ENCODE data around the gene KCNE4.

KCNE4 gene

GRCh38 chr2:223041527-223042109 lies 10.4 kb upstream of the KCNE4 start:
- peak; percentile 88 for DNase-seq (ENCODE audit: low read depth)

DNA sequence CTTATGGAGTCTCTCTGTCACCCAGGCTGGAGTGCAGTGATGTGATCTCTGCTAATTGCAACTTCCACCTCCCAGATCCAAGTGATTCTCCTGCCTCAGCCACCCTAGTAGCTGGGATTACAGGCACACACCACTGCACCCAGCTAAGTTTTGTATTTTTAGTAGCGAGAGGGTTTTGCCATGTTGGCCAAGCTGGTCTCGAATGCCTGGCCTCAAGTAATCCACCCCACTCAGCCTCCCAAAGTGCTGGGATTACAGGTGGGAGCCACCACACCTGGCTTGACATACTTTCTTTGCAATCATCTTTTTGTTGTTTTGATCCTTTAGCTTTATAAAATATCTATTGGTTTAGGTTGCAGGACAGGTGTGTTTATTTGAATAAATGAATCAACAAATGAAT lies 9.7 kb upstream of the KCNE4 start:
- DNase-seq (ENCODE audit: low read depth) = no peak

DNA sequence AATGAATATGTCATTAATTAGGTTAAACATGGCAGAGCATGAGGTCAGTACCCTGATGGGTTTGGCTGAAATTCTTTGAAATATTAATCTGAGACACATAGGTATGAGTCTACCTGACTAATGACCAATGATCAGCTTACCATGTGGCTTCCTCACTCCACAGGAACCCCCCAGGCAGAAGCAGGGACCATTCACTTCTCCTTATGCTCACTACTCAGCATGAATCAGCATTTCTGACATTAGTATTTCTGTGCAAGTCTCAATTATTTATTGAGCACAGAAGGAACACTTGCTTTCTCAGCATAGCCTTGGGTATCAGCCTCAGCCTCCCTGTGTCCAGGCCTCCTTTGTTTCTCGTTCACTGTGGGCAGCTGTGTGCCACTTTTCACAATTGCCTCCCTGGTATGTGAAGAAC lies 9.3 kb upstream of the KCNE4 start:
- DNase-seq (ENCODE audit: low read depth) = no peak

DNA sequence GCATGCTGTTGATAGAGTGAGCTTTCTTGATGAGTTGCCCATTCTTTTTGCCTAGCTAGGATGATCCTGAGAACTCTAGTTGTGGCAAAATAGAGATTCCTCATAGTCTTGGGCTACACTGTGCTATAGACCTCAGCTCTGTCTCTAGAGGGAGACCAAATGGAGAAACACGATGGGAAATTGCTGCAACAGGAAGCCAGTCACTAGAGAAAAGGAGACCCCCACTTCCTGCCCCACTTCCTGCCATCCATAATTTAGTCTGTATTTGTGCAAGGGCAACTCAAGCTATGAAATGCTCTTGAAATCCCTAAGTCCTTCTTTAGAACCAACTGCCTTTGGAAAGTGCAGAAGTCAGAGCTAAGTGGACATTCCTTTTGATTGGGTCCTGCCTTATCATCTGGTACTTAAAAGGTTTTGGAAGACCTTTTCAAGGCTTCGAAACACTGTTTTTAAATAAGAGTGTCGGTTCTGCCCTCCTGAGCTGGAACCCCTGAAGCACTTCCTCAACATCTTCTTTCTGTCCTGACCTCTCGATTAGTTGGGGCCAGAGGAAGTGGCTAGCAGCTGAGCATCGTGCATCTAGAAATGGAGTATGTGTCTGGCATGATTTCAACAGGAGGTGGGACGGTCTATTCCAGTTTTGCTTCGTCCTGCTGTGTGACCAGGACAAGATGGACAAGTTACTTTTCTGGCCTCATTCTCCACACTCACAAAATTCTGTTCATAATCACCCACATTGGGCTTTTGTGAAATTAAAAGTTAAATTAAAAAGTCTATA lies 8.6 kb upstream of the KCNE4 start:
- DNase-seq (ENCODE audit: low read depth) = no peak

GRCh38 chr2:223044092-223044836 lies 7.7 kb upstream of the KCNE4 start:
- no peak for DNase-seq (ENCODE audit: low read depth)

DNA sequence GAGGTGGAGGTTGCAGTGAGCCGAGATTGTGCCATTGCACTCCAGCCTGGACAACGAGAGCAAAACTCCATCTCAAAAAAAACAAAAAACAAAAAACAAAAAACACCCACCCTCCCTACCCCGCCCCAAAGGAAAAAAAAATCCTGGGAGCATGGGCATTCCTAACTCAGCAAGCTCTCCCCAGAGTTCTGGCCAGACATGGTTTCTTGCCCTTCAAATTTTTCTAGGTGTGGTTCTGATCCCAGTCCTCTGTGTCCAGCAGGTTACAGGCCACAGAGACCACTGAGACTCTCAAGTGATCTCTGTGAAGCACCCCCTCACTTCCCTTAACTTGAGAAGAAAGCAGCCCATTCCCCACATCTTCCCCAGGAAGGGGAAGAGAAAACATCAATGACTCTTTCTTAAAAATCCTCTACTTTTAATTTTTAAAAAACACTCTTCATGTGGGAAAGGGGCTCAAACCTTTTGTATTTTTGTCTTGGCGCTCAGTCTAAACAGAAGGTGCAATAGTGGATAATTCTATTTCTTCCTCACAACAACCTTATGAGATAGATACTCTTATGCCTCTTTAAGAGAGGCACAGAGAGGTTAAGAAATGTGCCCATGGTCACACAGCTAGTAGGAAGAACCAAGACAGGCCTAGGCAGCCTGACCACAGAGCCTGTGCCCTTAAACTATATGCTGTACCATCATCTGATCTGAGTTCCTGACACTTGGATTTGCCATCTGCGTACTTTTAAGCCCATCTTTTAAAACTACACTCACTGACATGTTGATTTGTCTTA lies 6.9 kb upstream of the KCNE4 start:
- no peak for DNase-seq (ENCODE audit: low read depth)

DNA sequence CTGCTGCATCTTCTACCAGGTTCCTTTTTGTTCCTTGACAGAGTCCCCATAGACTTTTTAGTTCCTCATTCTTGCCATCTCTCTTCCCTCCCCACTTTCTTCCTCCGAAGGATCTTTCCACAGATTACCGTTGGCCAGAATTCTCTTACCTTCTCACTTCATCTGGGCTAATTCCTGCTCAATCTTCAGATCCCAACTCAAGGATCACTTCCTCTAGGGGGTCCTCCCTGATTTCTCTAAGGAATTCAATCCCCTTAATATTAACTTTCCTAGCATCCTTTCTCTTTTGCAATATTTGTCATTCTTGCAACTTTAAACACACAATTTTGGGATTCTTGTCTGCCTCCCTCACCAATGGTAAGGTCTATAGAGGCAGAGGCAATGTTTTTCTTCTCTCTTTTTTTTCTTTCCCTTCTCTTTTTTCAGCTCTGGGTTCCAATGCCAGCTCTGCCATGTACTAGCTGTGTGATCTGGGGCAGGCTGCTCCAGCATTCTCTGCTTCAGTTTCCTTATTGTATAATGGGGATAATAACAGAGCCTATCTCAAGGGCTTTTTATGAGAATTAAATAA lies 5.4 kb upstream of the KCNE4 start:
- no peak for DNase-seq (ENCODE audit: low read depth)

- DNase-seq (ENCODE audit: low read depth) = no peak
These were observed 4.7 kb upstream of the KCNE4 start for GRCh38 chr2:223047260-223047761.

- DNase-seq (ENCODE audit: low read depth) = no peak
These were observed 3.5 kb upstream of the KCNE4 start for GRCh38 chr2:223048519-223048918.

DNA sequence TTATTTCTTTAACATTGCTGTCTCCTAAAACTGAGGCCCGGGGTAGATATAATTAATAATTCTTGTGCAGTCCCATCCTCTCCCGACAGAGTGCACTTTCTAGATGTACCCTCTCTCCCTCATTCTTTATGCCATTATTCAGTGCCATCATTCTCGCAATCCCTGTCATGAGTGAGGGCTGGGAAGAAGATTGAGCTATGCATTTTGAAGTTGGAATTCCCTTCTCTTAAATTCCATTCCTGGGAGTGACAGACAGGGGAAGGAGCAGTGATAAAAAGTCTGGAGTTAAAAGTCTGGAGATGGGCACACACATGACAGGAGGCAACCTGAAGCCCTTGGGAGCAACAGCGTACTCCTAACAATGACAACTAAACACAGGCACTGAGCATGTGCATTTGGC lies 2.6 kb upstream of the KCNE4 start:
- DNase-seq (ENCODE audit: low read depth) = no peak

- no peak for DNase-seq (ENCODE audit: low read depth)
These were observed 1.8 kb upstream of the KCNE4 start for GRCh38 chr2:223050188-223050587.

DNA sequence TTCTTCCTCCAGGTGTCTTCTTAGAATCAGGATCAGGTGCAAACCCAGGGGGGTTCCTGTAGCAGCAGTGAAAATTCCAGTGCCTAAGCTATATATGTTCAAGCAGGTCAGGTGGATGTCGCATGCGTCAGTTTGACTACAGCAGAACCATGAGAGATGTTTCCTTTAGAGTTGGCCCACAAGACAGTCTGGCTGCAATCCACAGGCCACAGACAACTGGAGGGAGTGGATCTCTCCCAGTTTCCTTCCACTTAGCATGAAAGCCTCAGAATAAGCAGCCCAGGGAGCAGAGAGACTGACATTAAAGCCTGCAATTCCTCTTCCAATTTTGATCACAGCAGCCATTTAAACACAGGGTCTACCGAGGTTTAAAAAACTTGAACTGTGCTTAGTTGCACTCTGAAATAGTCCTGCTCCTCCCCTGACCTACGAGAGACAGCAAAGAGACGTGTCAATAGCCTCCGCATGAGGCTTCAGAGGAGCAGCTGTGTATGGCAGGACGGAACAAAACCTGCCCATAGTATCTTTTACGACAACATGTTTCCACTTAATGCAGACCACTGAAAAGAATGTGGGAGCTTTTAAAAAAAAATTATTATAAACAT lies 988 bp upstream of the KCNE4 start:
- DNase-seq (ENCODE audit: low read depth) = no peak

DNA sequence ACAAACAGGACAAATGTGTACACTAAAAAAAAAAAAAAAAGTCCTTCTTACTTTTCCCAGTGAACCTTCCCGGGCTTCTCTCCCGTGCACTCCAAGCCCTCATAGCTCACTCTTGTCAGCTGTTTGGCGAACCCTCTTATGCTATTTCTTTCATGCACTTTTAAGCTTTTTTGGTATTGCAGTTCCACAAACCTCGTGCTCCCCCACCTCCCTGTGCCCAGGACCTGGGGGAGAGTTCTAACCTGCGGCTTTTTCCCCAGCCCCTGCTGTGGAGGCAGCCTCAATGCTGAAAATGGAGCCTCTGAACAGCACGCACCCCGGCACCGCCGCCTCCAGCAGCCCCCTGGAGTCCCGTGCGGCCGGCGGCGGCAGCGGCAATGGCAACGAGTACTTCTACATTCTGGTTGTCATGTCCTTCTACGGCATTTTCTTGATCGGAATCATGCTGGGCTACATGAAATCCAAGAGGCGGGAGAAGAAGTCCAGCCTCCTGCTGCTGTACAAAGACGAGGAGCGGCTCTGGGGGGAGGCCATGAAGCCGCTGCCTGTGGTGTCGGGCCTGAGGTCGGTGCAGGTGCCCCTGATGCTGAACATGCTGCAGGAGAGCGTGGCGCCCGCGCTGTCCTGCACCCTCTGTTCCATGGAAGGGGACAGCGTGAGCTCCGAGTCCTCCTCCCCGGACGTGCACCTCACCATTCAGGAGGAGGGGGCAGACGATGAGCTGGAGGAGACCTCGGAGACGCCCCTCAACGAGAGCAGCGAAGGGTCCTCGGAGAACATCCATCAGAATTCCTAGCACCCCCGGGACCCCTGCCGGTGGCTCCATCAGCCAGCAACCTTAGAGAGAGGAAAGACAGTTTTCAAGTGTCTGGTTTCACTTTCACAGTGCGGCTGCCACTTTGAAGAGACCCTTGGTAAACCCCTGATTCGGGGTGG lies 826 bp downstream of the KCNE4 start:
- no peak for DNase-seq (ENCODE audit: low read depth)

- no peak for DNase-seq (ENCODE audit: low read depth)
These were observed 1.6 kb downstream of the KCNE4 start for GRCh38 chr2:223053484-223054192.

DNA sequence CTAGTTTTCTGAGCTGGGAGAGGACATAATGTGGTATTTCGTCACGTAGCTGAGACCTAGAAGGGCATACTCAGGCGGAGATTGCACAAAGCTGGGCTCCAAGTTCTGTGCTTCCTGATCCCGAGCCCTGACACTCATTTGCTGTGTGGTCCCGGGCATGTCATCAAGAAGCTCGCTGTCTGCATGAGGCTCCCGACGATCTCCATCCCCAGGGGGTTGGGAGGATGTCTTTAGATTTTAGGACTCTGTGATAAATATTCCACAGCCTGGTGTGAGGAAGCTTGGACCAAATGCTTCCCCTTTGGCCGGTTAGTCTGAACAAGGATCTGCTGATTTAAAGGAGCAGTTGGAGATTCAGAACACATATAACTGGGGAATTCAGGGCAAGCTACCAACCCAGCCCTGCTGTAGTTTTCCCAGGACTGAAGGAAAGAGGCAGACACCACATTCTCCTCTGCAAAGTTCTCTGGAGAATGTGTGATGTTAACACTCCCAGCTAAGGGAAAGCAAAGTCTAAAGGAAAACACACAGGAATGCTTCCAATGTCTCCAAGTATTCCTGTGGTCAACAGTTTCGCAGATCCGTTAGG lies 2.3 kb downstream of the KCNE4 start:
- DNase-seq (ENCODE audit: low read depth) = no peak

GRCh38 chr2:223055140-223055539 lies 3.1 kb downstream of the KCNE4 start:
- DNase-seq (ENCODE audit: low read depth) = peak; percentile 86

- no peak for DNase-seq (ENCODE audit: low read depth)
These were observed 3.8 kb downstream of the KCNE4 start for GRCh38 chr2:223055836-223056235.

- DNase-seq (ENCODE audit: low read depth) = no peak
These were observed 4.9 kb downstream of the KCNE4 start for GRCh38 chr2:223056701-223057418.

DNA sequence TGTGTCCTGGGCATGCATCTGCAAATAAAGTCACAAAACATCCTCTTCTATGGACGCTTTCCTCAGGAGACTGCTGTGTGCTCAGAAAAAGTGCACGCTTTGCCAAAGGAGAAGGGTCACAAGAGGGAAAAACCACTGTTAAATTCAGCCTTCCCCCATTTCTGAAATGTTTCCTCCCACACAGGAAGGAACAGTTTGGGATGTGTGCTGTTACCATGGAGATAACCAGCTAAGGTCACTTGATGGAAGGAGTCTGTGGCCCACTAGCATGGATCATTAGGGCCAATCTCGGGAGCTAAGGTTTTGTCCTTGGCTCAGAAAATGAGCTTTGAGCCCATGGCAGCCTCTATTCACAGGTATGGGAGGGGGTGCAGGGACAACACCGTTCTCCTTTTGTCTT lies 5.6 kb downstream of the KCNE4 start:
- DNase-seq (ENCODE audit: low read depth) = no peak

Measured in fibroblast of the conjunctiva (primary cell).